Cardiac muscle cell (in vitro differentiated cells and primary cell): ENCODE data around the gene ZFYVE28. TPM values are rescaled to one million over a fixed set of nuclear protein-coding genes. Genes with fewer than 3 reads are reported as not detected.

Experiments
- DNase-seq, 2 donors: peaks; one replicate each; pipeline versions ENCODE4 v3.0.0 to v3.0.0-alpha.2; 2010 to 2017; ENCODE audit warnings: low read depth in 1 of 2, low spot score in 1 of 2
- H3K27ac ChIP-seq: fragments of 200-600 bp; sonication (generic); 2 replicates; pipeline ENCODE4 v1.5.1; 2016
- H3K27me3 ChIP-seq: fragments of 200-600 bp; sonication (generic); 2 replicates; pipeline ENCODE4 v1.6.0; 2016; ENCODE audit warnings: control low read depth
- H3K36me3 ChIP-seq: fragments of 200-600 bp; sonication (generic); 2 replicates; pipeline ENCODE4 v1.5.1; 2016; ENCODE audit warnings: control low read depth
- H3K4me1 ChIP-seq: fragments of 200-600 bp; sonication (generic); 2 replicates; pipeline ENCODE4 v1.8.1; 2017; ENCODE audit warnings: low read depth, mild to moderate bottlenecking, mixed run types
- H3K4me3 ChIP-seq: fragments of 200-600 bp; sonication (generic); 2 replicates; pipeline ENCODE4 v1.5.1; 2016; ENCODE audit warnings: mild to moderate bottlenecking
- H3K9me3 ChIP-seq: fragments of 200-600 bp; sonication (generic); 2 replicates; pipeline ENCODE4 v1.5.1; 2017; ENCODE audit warnings: low read depth, mild to moderate bottlenecking, control low read depth
- polyA plus RNA-seq: library from polyadenylated mRNA; unstranded; fragments of >200 nt; fragmentation: Nextera tagmentation; extraction: Ambion mirVana; gene quantifications from 2 replicates; pipeline ENCODE4 v1.2.1, GENCODE V29; 2016
- total RNA-seq: library from RNA; depleted of rRNA; stranded (reverse); fragments of >200 nt; gene quantifications from 2 replicates; pipeline ENCODE4 v1.2.3, GENCODE V29; 2016
- TF ChIP-seq, protein P1 (sequence below): IDR thresholded peaks from 2 replicates; pipeline ENCODE4 v1.5.1; 2012; ENCODE audit warnings: low read depth, mild to moderate bottlenecking, low read length

ZFYVE28 gene
- total and polyA plus RNA-seq, 2 experiments from 2014 or later: 1.3 to 4.0 TPM

DNA sequence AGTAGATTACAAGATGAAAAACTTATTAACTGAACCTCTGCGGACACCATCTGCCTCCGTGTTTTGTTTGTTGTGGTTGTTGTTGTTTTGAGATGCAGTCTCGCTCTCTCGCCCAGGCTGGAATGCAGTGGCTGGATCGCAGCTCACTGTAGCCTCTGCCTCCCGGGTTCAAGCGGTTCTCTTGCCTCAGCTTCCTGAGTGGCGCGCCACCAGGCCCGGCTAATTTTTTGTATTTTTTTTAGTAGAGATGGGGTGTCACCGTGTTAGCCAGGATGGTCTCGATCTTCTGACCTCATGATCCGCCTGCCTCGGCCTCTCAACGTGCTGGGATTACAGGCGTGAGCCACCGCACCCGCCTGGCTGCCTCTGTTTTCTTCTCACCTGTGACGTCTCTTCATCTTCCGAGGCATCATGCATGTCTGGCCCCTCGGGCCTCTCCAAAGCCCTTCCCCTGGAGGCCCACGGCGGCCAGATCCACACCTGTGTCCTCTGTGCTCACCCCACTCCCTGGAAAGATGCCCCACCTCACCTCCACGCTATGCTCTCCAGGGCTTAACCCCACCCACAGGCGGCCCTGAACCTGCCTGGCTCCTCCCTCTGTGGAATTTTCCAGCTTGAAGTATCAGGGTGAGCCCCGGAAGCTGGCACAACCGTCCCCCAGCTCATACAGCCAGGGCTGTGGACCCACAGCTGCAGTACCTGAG, 79.5 kb downstream of the ZFYVE28 start:
- no peak for DNase-seq
- no peaks in the 10 kb centered on the region for H3K4me1 ChIP-seq
- peaks cover 6% of the 10 kb centered on the region for H3K27me3 ChIP-seq
- H3K36me3 ChIP-seq: no peaks in the 10 kb centered on the region
- no peak overlapping the region for H3K27ac ChIP-seq
- TF ChIP-seq, protein P1, sequence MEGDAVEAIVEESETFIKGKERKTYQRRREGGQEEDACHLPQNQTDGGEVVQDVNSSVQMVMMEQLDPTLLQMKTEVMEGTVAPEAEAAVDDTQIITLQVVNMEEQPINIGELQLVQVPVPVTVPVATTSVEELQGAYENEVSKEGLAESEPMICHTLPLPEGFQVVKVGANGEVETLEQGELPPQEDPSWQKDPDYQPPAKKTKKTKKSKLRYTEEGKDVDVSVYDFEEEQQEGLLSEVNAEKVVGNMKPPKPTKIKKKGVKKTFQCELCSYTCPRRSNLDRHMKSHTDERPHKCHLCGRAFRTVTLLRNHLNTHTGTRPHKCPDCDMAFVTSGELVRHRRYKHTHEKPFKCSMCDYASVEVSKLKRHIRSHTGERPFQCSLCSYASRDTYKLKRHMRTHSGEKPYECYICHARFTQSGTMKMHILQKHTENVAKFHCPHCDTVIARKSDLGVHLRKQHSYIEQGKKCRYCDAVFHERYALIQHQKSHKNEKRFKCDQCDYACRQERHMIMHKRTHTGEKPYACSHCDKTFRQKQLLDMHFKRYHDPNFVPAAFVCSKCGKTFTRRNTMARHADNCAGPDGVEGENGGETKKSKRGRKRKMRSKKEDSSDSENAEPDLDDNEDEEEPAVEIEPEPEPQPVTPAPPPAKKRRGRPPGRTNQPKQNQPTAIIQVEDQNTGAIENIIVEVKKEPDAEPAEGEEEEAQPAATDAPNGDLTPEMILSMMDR: no peak
- no peak overlapping the region for H3K4me3 ChIP-seq
- H3K9me3 ChIP-seq: no peaks in the 10 kb centered on the region

DNA sequence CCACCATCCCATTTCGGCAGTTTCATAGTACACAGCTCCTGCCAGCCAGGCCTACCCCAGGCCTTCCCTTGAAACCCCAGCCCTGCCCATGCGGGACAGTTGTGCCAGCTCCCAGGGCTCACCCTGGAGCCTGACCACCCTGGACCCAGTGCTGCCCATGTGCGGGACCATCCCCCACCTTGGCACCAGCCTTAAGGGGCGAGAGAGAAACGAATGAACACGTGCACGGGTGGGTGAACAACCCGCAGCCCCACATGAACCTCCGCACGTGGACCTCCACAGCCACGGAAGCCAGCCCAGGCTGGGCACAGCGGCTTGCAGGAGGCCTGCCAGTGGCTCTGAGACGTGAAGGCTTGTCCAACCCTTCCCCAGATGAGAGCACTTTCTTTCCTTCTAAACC, 80.5 kb downstream of the ZFYVE28 start:
- no peak for DNase-seq
- no peaks in the 10 kb centered on the region for H3K27me3 ChIP-seq
- TF ChIP-seq, protein P1: no peak

DNA sequence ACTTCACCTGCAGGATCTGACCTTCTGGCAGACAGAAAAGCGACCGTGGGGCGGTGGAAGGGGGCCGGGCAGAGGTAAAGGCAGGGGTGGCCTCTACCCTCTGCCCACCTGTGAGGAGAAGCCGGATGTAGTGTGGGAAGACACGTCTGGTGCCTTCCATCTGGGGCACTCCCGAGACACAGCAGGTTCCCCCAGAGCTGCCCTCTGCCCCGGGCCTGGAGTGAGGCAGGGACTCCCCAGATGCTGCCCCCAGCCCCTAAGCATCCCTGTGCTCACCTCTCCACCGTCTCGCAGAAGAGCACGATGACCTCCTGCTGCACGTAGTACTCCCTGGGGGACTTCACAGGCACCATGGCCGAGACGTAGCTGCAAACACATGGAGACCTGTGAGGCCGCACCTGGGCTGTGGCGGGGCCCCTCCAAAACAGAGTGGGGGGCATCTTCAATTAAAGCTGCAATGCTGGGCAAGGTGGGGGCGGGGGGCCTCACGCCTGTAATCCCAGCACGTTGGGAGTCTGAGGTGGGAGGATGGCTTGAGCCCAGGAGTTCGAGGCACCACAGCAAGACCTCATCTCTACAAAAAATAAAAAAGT, 81.2 kb downstream of the ZFYVE28 start:
- Histone ChIP-seq H3K27ac (no peak overlapping the region), H3K9me3 (no peaks in the 10 kb centered on the region), H3K36me3 (no peaks in the 10 kb centered on the region), H3K4me3 (no peak overlapping the region), H3K4me1 (no peaks in the 10 kb centered on the region), H3K27me3 (no peaks in the 10 kb centered on the region)
- TF ChIP-seq, protein P1: no peak
- no peak for DNase-seq

More for the DNA sequence above, 80.5 kb downstream of the ZFYVE28 start:
- Histone ChIP-seq H3K4me1 (no peaks in the 10 kb centered on the region), H3K27ac (no peak overlapping the region), H3K36me3 (no peaks in the 10 kb centered on the region), H3K9me3 (no peaks in the 10 kb centered on the region), H3K4me3 (no peak overlapping the region)

DNA sequence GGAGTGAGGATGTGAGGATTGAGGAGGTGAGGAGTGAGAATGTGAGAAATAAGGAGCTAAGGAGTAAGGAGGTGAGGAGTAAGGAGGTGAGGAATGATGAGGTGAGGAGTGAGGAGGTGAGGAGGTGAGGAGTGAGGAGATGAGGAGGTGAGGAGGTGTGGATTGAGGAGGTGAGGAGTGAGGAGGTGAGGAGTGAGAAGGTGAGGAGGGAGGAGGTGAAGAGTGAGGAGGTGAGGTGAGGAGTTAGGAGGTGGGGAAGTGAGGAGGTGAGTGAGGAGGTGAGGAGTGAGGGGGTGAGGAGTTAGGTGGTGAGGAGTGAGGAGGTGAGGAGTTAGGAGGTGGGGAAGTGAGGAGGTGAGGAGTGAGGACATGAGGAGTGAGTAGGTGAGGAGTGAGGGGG, 81.8 kb downstream of the ZFYVE28 start:
- DNase-seq: no peak
- H3K27me3 ChIP-seq: no peaks in the 10 kb centered on the region

DNA sequence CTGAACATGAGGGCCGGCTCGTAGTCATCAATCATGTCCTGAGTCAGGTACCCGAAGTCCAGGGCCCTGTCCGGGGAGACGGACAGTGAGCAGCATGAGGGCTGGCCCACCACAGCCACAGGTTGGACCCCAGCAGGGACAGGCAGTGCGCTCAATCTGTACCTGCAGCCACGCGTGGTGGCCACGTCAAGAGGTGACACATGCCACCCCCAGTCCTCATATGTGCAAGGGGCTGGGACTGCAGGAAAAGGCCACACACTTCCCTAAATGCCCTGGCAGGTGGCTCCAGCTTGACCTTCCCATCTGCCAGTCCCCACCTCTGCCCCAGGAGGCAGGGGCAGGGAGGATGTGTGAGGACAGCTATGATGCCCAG, 82.7 kb downstream of the ZFYVE28 start:
- Histone ChIP-seq H3K9me3 (no peaks in the 10 kb centered on the region), H3K27me3 (no peaks in the 10 kb centered on the region), H3K27ac (no peak overlapping the region), H3K4me1 (no peaks in the 10 kb centered on the region), H3K36me3 (no peaks in the 10 kb centered on the region), H3K4me3 (no peak overlapping the region)
- TF ChIP-seq, protein P1: no peak
- no peak for DNase-seq

More for the DNA sequence above, 81.8 kb downstream of the ZFYVE28 start:
- TF ChIP-seq, protein P1: no peak
- H3K4me1 ChIP-seq: no peaks in the 10 kb centered on the region
- no peak overlapping the region for H3K4me3 ChIP-seq
- no peaks in the 10 kb centered on the region for H3K36me3 ChIP-seq
- no peak overlapping the region for H3K27ac ChIP-seq
- no peaks in the 10 kb centered on the region for H3K9me3 ChIP-seq
